Effector memory CD8-positive, alpha-beta T cell (primary cell): ENCODE data around the gene GRK2.
A peak's percentile ranks its signal among the peaks of the same experiment; 100 is the strongest.
"Not testable (repeated sequence)": the region's sequence is repeated elsewhere in the genome, so short reads cannot be mapped to it uniquely, and the experiment has no call there.

Experiments used
- ATAC-seq: fragments of 150-1000 bp; cut with Tn5 transposase; replicated peaks from 2 replicates; pipeline ENCODE4 v1.10.0; 2021; ENCODE audit warnings: mild to moderate bottlenecking, moderate library complexity
- DNase-seq, 3 experiments: peaks; one replicate each; pipeline ENCODE4 v3.0.0; 2021
- H3K27ac Mint-ChIP-seq, 2 donors: one replicate each; pipeline ENCODE4 v1.8.0; 2022; ENCODE audit warnings: mild to moderate bottlenecking in 2 of 2, mixed read lengths in 2 of 2, moderate library complexity in 2 of 2
- H3K27me3 Mint-ChIP-seq, 2 donors: one replicate each; pipeline ENCODE4 v1.8.0; 2022; ENCODE audit warnings: mixed read lengths in 2 of 2
- H3K36me3 Mint-ChIP-seq: one replicate; pipeline ENCODE4 v1.8.0; 2022; ENCODE audit warnings: mild to moderate bottlenecking, moderate library complexity, mixed read lengths; ENCODE audit not compliant: insufficient read depth
- H3K4me1 Mint-ChIP-seq, 2 donors: one replicate each; pipeline ENCODE4 v1.8.0; 2022; ENCODE audit warnings: low read depth in 2 of 2, mixed read lengths in 2 of 2
- H3K4me3 Mint-ChIP-seq, 2 donors: one replicate each; pipeline ENCODE4 v1.8.0; 2022; ENCODE audit warnings: mild to moderate bottlenecking in 2 of 2, mixed read lengths in 2 of 2, moderate library complexity in 2 of 2
- H3K9me3 Mint-ChIP-seq, 2 donors: one replicate each; pipeline ENCODE4 v1.8.0; 2022; ENCODE audit warnings: mixed read lengths in 2 of 2

Gene GRK2

GRCh38 chr11:67260885-67261639, 5.2 kb upstream of the GRK2 start:
- not testable (repeated sequence) for H3K9me3 Mint-ChIP-seq, DNase-seq, ATAC-seq, H3K27me3 Mint-ChIP-seq
- peaks cover 27 to 29% of the 10 kb centered on the region in 2 donors for H3K4me1 Mint-ChIP-seq
- peak overlapping the region in 1 of 2 donors; percentile 42 for H3K4me3 Mint-ChIP-seq
- H3K36me3 Mint-ChIP-seq = peaks cover 57% of the 10 kb centered on the region
- peak overlapping the region in 1 of 2 donors; percentile 41 for H3K27ac Mint-ChIP-seq

- no peak for DNase-seq
- H3K36me3 Mint-ChIP-seq = peaks cover 53% of the 10 kb centered on the region
- peak overlapping the region in 1 of 2 donors; percentile 46 for H3K4me3 Mint-ChIP-seq
- ATAC-seq = no peak
- H3K27ac Mint-ChIP-seq = no peak overlapping the region
- no peaks in the 10 kb centered on the region for H3K27me3 Mint-ChIP-seq
- H3K4me1 Mint-ChIP-seq = peaks cover 27 to 30% of the 10 kb centered on the region in 2 donors
- H3K9me3 Mint-ChIP-seq = no peaks in the 10 kb centered on the region
These were observed 4.7 kb upstream of the GRK2 start for GRCh38 chr11:67261640-67261945.

- Mint-ChIP-seq H3K9me3 (no peaks in the 10 kb centered on the region), H3K27me3 (no peaks in the 10 kb centered on the region), H3K4me1 (peaks cover 28 to 31% of the 10 kb centered on the region in 2 donors), H3K36me3 (peaks cover 50% of the 10 kb centered on the region), H3K4me3 (peak overlapping the region; percentile 62 to 69), H3K27ac (no peak overlapping the region)
- no peak for DNase-seq
- no peak for ATAC-seq
These were observed 4.2 kb upstream of the GRK2 start for GRCh38 chr11:67261946-67262681.

- DNase-seq (peak; percentile 50 to 69 (median 55)), ATAC-seq (peak; percentile 18)
- H3K9me3 Mint-ChIP-seq = no peaks in the 10 kb centered on the region
- peaks cover 37 to 40% of the 10 kb centered on the region in 2 donors for H3K4me1 Mint-ChIP-seq
- H3K27ac Mint-ChIP-seq = peak overlapping the region in 1 of 2 donors; percentile 6
- no peaks in the 10 kb centered on the region for H3K27me3 Mint-ChIP-seq
- H3K4me3 Mint-ChIP-seq = peak overlapping the region; percentile 62 to 69
- H3K36me3 Mint-ChIP-seq = peaks cover 50% of the 10 kb centered on the region
These were observed 3.3 kb upstream of the GRK2 start for GRCh38 chr11:67262731-67263675.

GRCh38 chr11:67264260-67264659, 2.0 kb upstream of the GRK2 start:
- peaks cover 44% of the 10 kb centered on the region for H3K36me3 Mint-ChIP-seq
- no peaks in the 10 kb centered on the region for H3K9me3 Mint-ChIP-seq
- no peak for ATAC-seq
- H3K4me1 Mint-ChIP-seq = peaks cover 45 to 50% of the 10 kb centered on the region in 2 donors
- peak overlapping the region in 1 of 2 donors; percentile 83 for H3K27ac Mint-ChIP-seq
- no peak for DNase-seq
- peak overlapping the region in 1 of 2 donors; percentile 13 for H3K4me3 Mint-ChIP-seq
- no peaks in the 10 kb centered on the region for H3K27me3 Mint-ChIP-seq

GRCh38 chr11:67264877-67265632, 1.2 kb upstream of the GRK2 start:
- no peak for ATAC-seq
- peaks cover 48 to 50% of the 10 kb centered on the region in 2 donors for H3K4me1 Mint-ChIP-seq
- H3K27ac Mint-ChIP-seq = peak overlapping the region; percentile 57 to 99
- peak overlapping the region; percentile 77 to 82 for H3K4me3 Mint-ChIP-seq
- no peaks in the 10 kb centered on the region for H3K9me3 Mint-ChIP-seq
- peaks cover 43% of the 10 kb centered on the region for H3K36me3 Mint-ChIP-seq
- no peak for DNase-seq
- H3K27me3 Mint-ChIP-seq = no peaks in the 10 kb centered on the region

- peaks cover 56 to 58% of the 10 kb centered on the region in 2 donors for H3K4me1 Mint-ChIP-seq
- DNase-seq = peak; percentile 71 to 78 (median 74)
- H3K27me3 Mint-ChIP-seq = no peaks in the 10 kb centered on the region
- ATAC-seq = peak; percentile 39
- H3K27ac Mint-ChIP-seq = peak overlapping the region; percentile 69 to 99
- H3K36me3 Mint-ChIP-seq = peaks cover 51% of the 10 kb centered on the region
- H3K4me3 Mint-ChIP-seq = peak overlapping the region; percentile 77 to 82
- H3K9me3 Mint-ChIP-seq = no peaks in the 10 kb centered on the region
These were observed 432 bp upstream of the GRK2 start for GRCh38 chr11:67265633-67266448.

- H3K4me1 Mint-ChIP-seq = peaks cover 70 to 72% of the 10 kb centered on the region in 2 donors
- peaks cover 67% of the 10 kb centered on the region for H3K36me3 Mint-ChIP-seq
- peak; percentile 5 for ATAC-seq
- H3K9me3 Mint-ChIP-seq = no peaks in the 10 kb centered on the region
- peak in 2 of 3 experiments; percentile 38 to 73 for DNase-seq
- no peaks in the 10 kb centered on the region for H3K27me3 Mint-ChIP-seq
- peak overlapping the region; percentile 96 to 99 for H3K4me3 Mint-ChIP-seq
- H3K27ac Mint-ChIP-seq = peak overlapping the region; percentile 95 to 99
These were observed 1.2 kb downstream of the GRK2 start for GRCh38 chr11:67267188-67268080.

- ATAC-seq = peak; percentile 66
- peaks cover 73% of the 10 kb centered on the region for H3K36me3 Mint-ChIP-seq
These were observed 2.0 kb downstream of the GRK2 start for GRCh38 chr11:67268081-67268961.

GRCh38 chr11:67268962-67269268, 2.6 kb downstream of the GRK2 start:
- Mint-ChIP-seq H3K27me3 (no peaks in the 10 kb centered on the region), H3K9me3 (no peaks in the 10 kb centered on the region), H3K4me3 (peak overlapping the region; percentile 96 to 99), H3K36me3 (peaks cover 79% of the 10 kb centered on the region), H3K27ac (peak overlapping the region; percentile 95 to 99), H3K4me1 (peaks cover 66 to 69% of the 10 kb centered on the region in 2 donors)
- ATAC-seq = no peak
- no peak for DNase-seq

More at GRCh38 chr11:67268081-67268961, 2.0 kb downstream of the GRK2 start:
- Mint-ChIP-seq H3K27me3 (no peaks in the 10 kb centered on the region), H3K9me3 (no peaks in the 10 kb centered on the region), H3K27ac (peak overlapping the region; percentile 95 to 99), H3K4me3 (peak overlapping the region; percentile 96 to 99), H3K4me1 (peaks cover 67 to 70% of the 10 kb centered on the region in 2 donors)
- peak in 2 of 3 experiments; percentile 74 to 75 for DNase-seq
